Tibial nerve (tissue), 4 donors: ENCODE measurements around the gene ARHGEF1. TPM values are rescaled to one million over a fixed set of nuclear protein-coding genes. Genes with fewer than 3 reads are reported as not detected.

Experiments used
- DNase-seq, 2 donors: peaks; one replicate each; pipeline ENCODE4 v3.0.0-alpha.2; 2019; ENCODE audit warnings: low spot score in 2 of 2
- H3K27ac ChIP-seq, 4 donors: fragments of 200-600 bp; sonication (generic) in 3 of 4; one replicate each; pipeline ENCODE4 v1.5.1; 2017 to 2019; ENCODE audit warnings: mild to moderate bottlenecking in 1 of 4
- H3K27me3 ChIP-seq, 2 donors: fragments of 200-600 bp; sonication (generic) in 1 of 2; one replicate each; pipeline versions ENCODE4 v1.5.1 to v1.6.0; 2017 to 2019
- H3K36me3 ChIP-seq, 3 donors: fragments of 200-600 bp; sonication (generic); one replicate each; pipeline ENCODE4 v1.5.1; 2018 to 2019
- H3K4me1 ChIP-seq, 4 donors: fragments of 200-600 bp; sonication (generic) in 3 of 4; one replicate each; pipeline ENCODE4 v1.5.1; 2017 to 2019
- H3K4me3 ChIP-seq, 4 donors: fragments of 200-600 bp; sonication (generic) in 3 of 4; one replicate each; pipeline ENCODE4 v1.5.1; 2017 to 2019; ENCODE audit warnings: mild to moderate bottlenecking in 1 of 4, moderate library complexity in 1 of 4
- H3K9me3 ChIP-seq, 4 donors: fragments of 200-600 bp; sonication (generic) in 3 of 4; one replicate each; pipeline ENCODE4 v1.5.1; 2017 to 2019
- EP300 ChIP-seq, 2 donors: sonication (generic); formaldehyde crosslinking; IDR thresholded peaks; one replicate each; pipeline ENCODE4 v1.6.1; 2017; ENCODE audit warnings: antibody characterized with exemption in 2 of 2, mild to moderate bottlenecking in 1 of 2
- POLR2A ChIP-seq, 2 donors: fragments of 450-650 bp; IDR thresholded peaks; one replicate each; pipeline ENCODE4 v1.6.1; 2017; ENCODE audit warnings: antibody characterized with exemption in 2 of 2, mild to moderate bottlenecking in 2 of 2, moderate library complexity in 2 of 2
- WGBS, 2 donors: methylation state at CpG; one replicate each; pipeline ENCODE4 v1.1.5; 2018; 5-methylcytosine and 5-hydroxymethylcytosine counted together
- total RNA-seq, 4 donors: library from RNA; depleted of rRNA; stranded (reverse); fragments of >200 nt; gene quantifications; one replicate each; pipeline ENCODE4 v1.1.0, GENCODE V29; 2016
- TF ChIP-seq, protein P1 (sequence below), 5 experiments: fragments of 200-600 bp in 3 of 5; fragments of 450-650 bp in 2 of 5; sonication (generic) in 3 of 5; IDR thresholded peaks; one replicate each; pipeline ENCODE4 v1.5.1; 2016 to 2019; ENCODE audit warnings: antibody characterized with exemption in 5 of 5, mild to moderate bottlenecking in 3 of 5, moderate library complexity in 2 of 5

The ARHGEF1 gene
- total RNA-seq, 4 donors from 2014 or later = 68.4 to 225 (median 121) TPM

DNA sequence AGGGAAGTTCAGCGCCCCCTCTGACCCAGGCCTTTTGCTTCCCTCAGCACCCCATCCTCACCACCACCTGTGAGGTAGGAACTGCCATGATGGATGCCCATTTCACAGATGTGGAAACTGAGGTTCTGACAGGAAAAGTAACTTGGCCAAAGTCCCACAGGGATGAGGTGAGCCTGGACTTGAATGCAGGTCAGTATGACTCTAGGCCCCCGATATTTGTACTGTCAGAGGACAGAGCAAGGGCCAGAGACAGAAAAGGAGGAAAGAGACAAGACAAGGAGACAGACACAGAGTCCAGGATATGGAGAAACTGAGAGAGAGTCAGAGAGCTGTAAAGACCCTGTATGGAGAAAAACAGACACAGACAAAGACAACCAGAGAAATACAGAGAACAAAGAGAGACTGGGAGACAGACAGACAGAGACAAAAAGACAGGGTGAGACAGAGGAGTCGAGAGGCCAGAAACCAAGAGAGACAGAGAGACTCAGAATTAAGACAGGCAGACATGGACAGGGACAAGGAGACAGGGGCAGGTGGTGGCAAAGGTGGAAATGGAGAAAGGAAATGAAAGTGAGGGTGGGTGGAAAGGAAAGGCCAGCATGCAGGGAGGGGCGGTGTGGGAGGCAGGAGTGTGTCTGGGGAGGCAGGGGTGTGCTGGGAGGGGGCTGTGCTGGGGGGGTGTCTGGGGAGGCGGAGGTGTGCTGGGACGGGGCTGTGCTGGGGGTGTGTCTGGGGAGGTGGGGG, 40.2 kb downstream of the ARHGEF1 start:
- no peak for TF ChIP-seq EP300 (IDR thresholded peaks at IDR 0.05)
- TF ChIP-seq, protein P1, sequence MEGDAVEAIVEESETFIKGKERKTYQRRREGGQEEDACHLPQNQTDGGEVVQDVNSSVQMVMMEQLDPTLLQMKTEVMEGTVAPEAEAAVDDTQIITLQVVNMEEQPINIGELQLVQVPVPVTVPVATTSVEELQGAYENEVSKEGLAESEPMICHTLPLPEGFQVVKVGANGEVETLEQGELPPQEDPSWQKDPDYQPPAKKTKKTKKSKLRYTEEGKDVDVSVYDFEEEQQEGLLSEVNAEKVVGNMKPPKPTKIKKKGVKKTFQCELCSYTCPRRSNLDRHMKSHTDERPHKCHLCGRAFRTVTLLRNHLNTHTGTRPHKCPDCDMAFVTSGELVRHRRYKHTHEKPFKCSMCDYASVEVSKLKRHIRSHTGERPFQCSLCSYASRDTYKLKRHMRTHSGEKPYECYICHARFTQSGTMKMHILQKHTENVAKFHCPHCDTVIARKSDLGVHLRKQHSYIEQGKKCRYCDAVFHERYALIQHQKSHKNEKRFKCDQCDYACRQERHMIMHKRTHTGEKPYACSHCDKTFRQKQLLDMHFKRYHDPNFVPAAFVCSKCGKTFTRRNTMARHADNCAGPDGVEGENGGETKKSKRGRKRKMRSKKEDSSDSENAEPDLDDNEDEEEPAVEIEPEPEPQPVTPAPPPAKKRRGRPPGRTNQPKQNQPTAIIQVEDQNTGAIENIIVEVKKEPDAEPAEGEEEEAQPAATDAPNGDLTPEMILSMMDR (IDR thresholded peaks at IDR 0.05) = no peak
- no peak for TF ChIP-seq POLR2A (IDR thresholded peaks at IDR 0.05)
- DNase-seq = no peak
- Histone ChIP-seq H3K4me3 (no peak overlapping the region), H3K9me3 (no peaks in the 10 kb centered on the region), H3K27me3 (peaks cover 6 to 97% of the 10 kb centered on the region in 2 donors), H3K4me1 (peaks cover 0 to 7% (median 2%) of the 10 kb centered on the region in 4 donors), H3K27ac (no peak overlapping the region), H3K36me3 (peaks cover 0 to 4% (median 0%) of the 10 kb centered on the region in 3 donors)
- 20 to 23% methylated on average over 4 to 6 of the region's 6 CpGs for WGBS, 2 donors

DNA sequence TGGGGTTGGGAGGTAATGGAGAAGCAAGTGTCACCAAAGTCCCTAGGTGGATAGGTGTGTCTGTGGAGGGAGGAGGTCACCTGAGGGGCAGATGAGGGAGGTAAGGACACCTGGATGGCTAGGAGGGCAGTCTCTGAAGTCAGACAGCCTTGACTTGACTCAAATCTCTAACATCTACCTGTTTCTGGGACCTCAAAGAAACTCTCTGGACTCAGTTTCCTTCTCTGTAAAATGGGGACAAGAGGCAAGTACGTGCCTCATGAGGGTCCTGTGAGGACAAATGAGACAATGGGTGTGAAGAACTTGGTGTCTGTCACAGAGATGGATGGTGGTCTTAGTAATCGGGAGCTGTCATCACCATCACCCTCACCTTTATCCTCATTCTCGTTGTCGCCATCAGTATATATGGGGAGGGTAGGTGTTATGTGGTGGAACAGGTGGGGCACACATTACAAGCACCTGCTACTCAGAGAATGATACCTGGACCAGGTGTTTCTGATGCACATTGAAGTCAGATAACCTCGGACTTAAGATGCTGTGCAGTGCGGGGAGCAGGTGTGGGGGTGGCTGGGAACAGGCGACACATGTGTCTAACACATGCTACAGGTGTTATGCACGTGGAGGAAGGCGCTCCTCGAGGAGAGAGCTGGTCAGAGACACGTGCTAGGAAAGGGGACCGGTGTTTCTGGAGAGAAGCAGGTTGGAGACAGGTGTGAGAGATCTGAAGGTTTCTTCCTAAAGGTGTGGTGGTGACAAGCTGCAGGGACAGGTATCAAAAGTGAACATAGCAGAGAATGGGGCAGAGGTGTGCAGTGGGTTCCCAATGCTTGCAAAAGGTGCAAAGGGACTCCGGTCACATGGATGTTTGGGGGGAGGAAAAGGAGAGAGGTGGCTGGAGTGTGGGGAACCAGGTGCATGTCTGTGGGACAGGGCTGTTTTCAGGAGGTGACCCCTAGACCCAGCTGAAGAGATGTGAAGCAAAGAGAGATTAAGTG, 41.5 kb downstream of the ARHGEF1 start:
- peaks cover 0 to 4% (median 0%) of the 10 kb centered on the region in 3 donors for H3K36me3 ChIP-seq
- no peak for DNase-seq
- H3K9me3 ChIP-seq = no peaks in the 10 kb centered on the region
- H3K4me3 ChIP-seq = no peak overlapping the region
- H3K27me3 ChIP-seq = peaks cover 8 to 95% of the 10 kb centered on the region in 2 donors
- WGBS, 2 donors = 47% methylated on average over 13 of the region's 13 CpGs
- H3K4me1 ChIP-seq = peaks cover 0 to 20% (median 8%) of the 10 kb centered on the region in 4 donors
- H3K27ac ChIP-seq = no peak overlapping the region
- TF ChIP-seq EP300 (IDR thresholded peaks at IDR 0.05) (no peak), POLR2A (IDR thresholded peaks at IDR 0.05) (no peak)
- TF ChIP-seq, protein P1 (IDR thresholded peaks at IDR 0.05) = no peak

DNA sequence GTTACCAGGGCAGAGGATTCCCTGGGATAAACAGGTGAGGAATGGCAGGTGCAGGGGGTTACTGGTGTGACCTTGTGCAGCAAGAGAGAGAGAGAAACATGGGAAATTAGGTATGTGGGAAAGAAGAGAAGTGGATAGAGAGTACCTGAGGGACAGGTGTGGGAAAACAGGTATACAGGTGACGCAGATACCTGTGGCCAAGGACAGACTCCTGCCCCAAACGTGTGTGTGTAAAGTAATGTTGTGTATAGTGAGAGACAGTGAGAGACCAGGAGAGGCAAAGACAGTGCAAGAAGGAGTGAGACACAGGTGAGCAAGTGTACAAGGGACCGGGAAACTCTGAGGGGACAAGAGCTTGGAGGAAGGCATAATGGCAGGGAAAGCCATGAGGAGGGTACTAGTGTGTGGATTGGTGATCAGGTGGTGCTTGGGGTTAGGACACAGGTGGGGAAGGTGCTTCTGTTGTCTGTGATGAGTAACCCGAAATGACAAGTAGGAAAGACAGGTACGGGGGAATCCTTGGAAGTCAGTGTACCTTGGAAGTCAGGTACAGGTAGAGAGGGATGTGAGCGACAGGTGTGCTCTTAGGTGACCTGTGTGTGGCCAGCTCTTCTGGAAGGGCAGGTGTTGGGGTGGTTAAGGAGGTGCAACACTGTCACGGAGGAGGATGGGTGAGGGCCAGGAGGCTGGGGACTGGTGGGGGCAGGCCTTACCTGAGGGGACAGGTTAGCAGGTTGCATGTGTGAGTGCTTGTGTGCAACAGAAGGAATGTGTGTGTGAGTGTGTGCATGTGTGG, 42.4 kb downstream of the ARHGEF1 start:
- WGBS, 2 donors = 35 to 46% methylated on average over 7 of the region's 7 CpGs
- Histone ChIP-seq H3K27me3 (peaks cover 8 to 97% of the 10 kb centered on the region in 2 donors), H3K27ac (no peak overlapping the region), H3K4me3 (no peak overlapping the region), H3K36me3 (peaks cover 0 to 4% (median 0%) of the 10 kb centered on the region in 3 donors), H3K4me1 (peaks cover 0 to 20% (median 9%) of the 10 kb centered on the region in 4 donors), H3K9me3 (no peaks in the 10 kb centered on the region)
- no peak for DNase-seq
- TF ChIP-seq POLR2A (IDR thresholded peaks at IDR 0.05) (no peak), EP300 (IDR thresholded peaks at IDR 0.05) (no peak)
- TF ChIP-seq, protein P1 (IDR thresholded peaks at IDR 0.05) = no peak

DNA sequence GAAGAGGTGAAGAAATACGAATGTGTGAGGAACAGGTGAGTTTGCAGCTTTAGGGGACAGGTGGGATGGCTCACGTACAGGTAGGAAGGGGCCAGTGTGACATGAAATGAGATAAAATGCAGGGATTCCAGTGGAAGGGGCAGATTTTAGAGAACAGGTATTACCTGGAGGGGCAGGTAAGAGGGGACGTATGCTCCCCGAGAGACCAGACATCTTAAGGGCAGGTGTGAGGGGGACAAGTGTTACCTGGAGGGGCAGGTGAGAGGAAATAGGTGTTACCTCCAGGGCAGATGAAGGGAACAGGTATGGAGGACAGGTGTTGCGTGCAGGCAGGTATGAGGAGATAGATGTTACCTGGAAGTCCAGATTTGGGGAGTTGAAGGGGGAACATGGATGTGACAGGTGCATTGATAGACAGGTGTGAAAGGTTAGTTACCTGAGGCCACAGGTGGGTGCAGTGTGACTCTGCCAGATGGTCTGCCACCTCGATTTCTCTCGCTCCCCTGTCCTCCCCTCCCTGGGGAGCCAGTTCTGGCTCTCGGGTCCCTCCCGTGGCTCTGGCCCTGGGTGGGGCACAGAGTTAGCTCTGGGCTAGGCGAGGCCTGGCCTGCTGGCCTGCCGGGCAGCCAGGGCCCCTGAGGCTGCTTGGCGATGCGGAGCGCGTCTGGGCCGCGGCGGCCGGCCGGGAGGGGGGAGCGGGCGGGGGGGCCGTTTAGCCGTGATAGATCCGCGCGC, 43.2 kb downstream of the ARHGEF1 start:
- TF ChIP-seq POLR2A (IDR thresholded peaks at IDR 0.05) = no peak
- no peak for TF ChIP-seq EP300 (IDR thresholded peaks at IDR 0.05)
- TF ChIP-seq, protein P1 (IDR thresholded peaks at IDR 0.05) = no peak
- DNase-seq = no peak
- H3K9me3 ChIP-seq = no peaks in the 10 kb centered on the region
- peaks cover 8 to 97% of the 10 kb centered on the region in 2 donors for H3K27me3 ChIP-seq
- no peak overlapping the region for H3K27ac ChIP-seq
- H3K4me1 ChIP-seq = peaks cover 0 to 20% (median 9%) of the 10 kb centered on the region in 4 donors
- H3K4me3 ChIP-seq = no peak overlapping the region
- WGBS, 2 donors = 16 to 30% methylated on average over 23 to 25 of the region's 27 CpGs
- peaks cover 0 to 4% (median 0%) of the 10 kb centered on the region in 3 donors for H3K36me3 ChIP-seq
